GM21528 (cell line): Measurements from ENCODE around the gene NARS2.
A peak's percentile ranks its signal among the peaks of the same experiment; 100 is the strongest.
"Not testable (repeated sequence)": the region's sequence is repeated elsewhere in the genome, so short reads cannot be mapped to it uniquely, and the experiment has no call there.

Source experiments
- ATAC-seq: cut with Tn5 transposase; IDR thresholded peaks from one replicate; pipeline ENCODE4 v1.9.1; 2021; ENCODE audit warnings: mild to moderate bottlenecking, moderate library complexity; ENCODE audit not compliant: unreplicated experiment, low FRiP score

Gene NARS2

GRCh38 chr11:78548911-78549590, 25.6 kb downstream of the NARS2 start:
- no peak for ATAC-seq

- ATAC-seq: no peak
Measured at GRCh38 chr11:78547931-78548705, 26.5 kb downstream of the NARS2 start.

DNA sequence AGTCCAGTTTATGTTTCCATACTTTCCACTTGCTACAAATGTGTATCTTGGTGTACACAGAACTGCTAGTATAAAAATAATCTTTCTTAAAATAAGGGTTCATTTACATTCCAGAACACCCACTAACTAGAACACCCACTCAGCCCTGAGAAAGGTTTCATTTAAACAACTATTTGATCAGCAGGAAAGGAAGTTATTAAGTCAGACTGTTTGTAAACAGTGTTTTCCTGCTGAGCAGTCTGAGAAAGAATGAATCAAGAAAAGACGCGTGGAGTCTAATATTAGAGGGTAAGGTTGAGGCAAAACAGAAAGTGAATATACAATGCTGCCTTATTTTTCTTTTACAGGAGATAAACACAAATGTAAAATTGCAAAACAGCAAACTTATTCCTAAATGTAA, 32.7 kb downstream of the NARS2 start:
- ATAC-seq: no peak

DNA sequence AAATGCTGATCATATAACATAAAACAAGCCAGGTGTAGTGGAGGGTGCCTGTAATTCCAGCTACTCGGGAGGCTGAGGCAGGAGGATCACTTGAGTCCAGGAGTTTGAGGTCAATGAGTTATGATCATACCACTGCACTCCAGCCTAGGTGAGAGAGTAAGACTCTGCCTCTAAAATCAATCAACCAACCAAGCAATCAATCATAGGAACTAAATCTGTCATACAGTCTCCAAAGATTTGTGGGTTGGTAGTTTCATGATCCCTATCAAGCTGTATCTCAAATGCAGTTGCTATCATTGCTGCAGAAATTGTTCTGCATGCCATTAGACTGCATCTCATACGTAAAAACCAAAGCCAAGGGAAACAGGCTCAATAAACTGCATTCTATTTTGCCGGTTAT, 33.1 kb downstream of the NARS2 start:
- ATAC-seq: no peak

GRCh38 chr11:78540256-78540655, 34.4 kb downstream of the NARS2 start:
- no peak for ATAC-seq

GRCh38 chr11:78539506-78539905, 35.2 kb downstream of the NARS2 start:
- no peak for ATAC-seq

- ATAC-seq: no peak
Measured at GRCh38 chr11:78536933-78537332, 37.7 kb downstream of the NARS2 start.

DNA sequence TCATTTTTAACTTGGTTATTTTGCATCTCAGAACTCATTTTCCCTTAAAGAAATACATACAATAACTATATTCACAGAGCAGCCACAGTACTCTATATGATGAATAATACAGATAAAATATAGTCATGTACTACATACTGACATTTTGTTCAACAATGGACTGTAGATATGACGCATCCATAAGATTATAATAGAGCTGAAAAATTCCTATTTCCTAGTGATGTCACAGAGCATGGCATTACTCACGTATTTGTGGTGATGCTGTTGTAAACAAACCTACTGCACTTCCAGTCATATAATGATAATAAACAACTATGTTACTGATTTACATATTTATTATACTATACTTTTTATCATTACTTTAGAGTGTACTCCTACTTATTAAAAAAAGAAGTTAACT, 38.7 kb downstream of the NARS2 start:
- no peak for ATAC-seq

DNA sequence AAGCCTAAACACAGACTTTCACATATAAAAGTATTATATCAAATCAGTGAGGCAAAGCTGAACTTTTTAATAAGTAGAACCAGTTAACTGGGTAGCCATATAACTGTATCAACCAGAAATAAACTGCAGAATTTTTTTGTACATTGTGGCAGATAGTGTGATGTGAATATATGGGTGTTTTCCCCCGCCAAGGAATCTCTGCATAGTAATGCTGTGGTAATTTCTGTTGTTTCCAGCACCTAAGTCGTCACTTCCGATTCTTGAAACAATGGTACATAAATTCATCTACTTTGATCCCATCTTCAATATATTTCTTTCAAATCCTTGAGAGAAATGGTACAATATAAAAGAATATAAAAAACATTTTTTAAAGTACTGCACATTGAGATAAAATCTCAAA, 39.6 kb downstream of the NARS2 start:
- no peak for ATAC-seq

DNA sequence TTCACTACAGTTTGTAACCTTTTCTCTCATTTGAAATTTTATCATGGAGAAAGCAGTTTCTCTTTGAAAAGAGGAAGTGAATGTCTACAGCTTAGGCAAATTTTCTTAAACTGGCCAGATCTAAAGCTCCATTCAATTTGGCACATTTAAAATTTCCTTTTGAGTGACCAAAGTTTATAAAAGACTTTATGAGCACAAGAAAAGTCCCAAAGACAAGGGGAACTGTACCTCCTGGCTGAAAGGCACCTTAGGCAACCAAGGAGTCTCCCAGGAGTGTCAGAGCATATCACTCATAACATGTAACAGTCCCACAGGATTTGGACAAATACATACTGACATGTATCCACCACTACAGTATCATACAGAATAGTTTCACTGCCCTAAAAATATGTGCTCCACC, 41.3 kb downstream of the NARS2 start:
- peak; percentile 71 for ATAC-seq

DNA sequence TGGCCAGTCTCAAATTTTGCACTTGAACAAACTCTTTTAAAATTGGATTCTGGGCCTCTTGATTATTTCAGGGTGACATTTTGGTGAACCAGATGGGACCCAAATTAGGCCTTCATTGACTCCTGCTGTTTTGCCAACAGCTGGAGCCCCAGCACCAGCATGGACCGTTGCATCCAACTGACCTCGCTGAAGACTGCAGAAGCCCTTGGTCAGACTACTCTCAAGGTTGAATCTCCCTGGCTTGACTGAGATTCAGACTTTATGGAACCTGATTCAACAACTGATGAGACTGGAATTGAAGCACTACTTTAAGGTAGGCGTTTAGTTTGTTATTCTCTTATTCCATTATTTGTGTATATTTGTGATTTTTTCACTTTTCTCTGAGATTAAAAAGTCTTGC, 41.7 kb downstream of the NARS2 start:
- ATAC-seq: peak; percentile 48

- no peak for ATAC-seq
Measured at GRCh38 chr11:78526497-78527146, 48.0 kb downstream of the NARS2 start.

- ATAC-seq: no peak
Measured at GRCh38 chr11:78525720-78526119, 48.9 kb downstream of the NARS2 start.

- ATAC-seq: no peak
Measured at GRCh38 chr11:78520230-78520629, 54.4 kb downstream of the NARS2 start.

DNA sequence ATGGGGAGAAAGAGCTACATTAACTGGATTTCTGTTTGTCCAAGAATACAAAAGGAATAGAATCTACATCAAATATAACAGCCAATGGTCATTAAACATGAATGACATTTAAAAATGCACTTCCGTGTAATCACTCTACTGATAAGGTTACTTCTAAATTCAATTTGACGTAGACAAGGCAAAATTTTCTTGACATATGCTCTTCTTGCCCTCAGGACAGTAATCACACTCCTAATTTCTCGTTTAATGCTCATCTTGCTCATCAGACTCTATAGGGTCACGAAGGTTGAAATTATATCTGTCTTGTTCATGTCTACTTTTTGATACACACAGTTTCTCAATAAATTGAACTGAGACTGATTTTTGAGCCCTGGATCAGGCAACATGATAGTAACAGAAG, 58.4 kb downstream of the NARS2 start:
- no peak for ATAC-seq

- ATAC-seq: no peak
Measured at GRCh38 chr11:78514922-78515502, 59.7 kb downstream of the NARS2 start.

- not testable (repeated sequence) for ATAC-seq
Measured at GRCh38 chr11:78513085-78513484, 61.6 kb downstream of the NARS2 start.

DNA sequence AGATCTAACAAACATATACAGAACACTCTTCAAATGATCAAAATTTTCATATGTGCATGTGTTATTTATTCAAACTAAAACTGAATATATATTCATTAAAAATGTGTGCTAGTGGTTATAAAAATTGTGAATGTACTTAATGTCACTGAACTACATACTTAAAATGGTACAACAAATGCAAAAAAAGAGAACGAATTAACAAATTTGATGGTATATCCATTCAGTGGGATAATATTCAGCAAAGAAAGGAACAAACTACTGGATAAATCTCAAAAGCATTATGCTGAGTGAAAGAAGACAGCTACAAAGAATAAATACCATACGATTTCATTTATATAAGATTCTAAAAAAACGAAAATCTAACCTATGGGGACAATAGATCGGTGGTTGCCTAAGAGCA, 64.1 kb downstream of the NARS2 start:
- no peak for ATAC-seq

- no peak for ATAC-seq
Measured at GRCh38 chr11:78510025-78510596, 64.6 kb downstream of the NARS2 start.

- ATAC-seq: no peak
Measured at GRCh38 chr11:78504708-78505107, 70.0 kb downstream of the NARS2 start.

GRCh38 chr11:78504181-78504580, 70.5 kb downstream of the NARS2 start:
- ATAC-seq: no peak
